NCI-H345 (cell line): ENCODE data around the gene OR51B2.
"Not testable (repeated sequence)": the region's sequence is repeated elsewhere in the genome, so short reads cannot be mapped to it uniquely, and the experiment has no call there.

Experiments
- DNase-seq: peaks from one replicate; lab custom pipeline; 2025; lab: John Stamatoyannopoulos, UW

OR51B2 gene

DNA sequence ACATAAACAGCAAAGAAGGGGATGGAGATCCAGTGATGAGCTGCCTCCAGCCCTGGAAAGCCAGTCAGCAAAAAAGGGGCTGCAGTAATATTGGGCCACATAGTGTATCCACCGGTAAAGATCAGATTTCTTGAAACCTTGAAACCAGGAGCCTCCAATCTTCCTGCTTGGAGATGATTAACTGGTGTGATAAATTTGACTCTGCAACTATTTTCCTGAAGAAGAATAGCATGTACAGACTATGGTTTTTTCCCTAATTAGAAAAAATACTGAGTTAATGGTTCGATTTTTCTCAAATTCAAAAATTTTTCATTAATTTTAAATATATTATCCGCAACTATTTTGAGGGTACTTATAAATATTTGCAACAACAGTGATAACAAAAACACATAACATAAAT, at the start of gene OR51B2:
Gene OR51B2 (minus strand): TSS at position 101 of the 400 bp plus-strand sequence. CDS start 0 bp downstream, at position 101.
- no peak for DNase-seq

GRCh38 chr11:5369789-5370188, 45.7 kb upstream of the OR51B2 start:
- DNase-seq = peak; percentile 7

GRCh38 chr11:5368502-5369043, 44.5 kb upstream of the OR51B2 start:
- DNase-seq = no peak

DNA sequence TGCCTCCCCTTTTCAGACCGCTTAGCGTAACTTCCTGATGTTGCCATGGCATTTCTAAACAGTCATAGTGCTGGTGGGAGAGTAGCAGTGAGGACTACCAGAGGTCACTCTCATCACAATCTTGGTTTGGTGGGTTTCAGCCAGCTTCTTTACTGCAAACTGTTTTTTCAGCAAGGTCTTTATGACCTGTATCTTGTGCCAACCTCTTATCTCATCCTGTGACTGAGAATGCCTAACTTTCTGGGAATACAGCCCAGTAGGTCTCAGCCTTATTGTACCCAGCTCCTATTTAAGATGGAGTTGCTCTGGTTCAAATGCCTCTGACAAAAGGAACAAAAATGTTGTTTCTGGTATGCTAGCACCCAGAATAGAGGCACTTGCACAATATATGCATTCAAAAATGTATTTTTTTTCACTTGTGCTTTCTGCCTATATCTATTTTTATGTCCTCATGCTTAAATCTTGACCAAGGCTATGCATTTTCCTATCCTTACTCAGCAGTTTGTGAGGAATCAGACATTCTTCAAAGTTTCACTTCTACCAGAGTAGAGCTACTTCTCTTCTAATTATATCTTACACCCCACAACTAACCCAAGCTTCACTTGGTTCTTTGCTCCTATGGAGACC, 43.5 kb upstream of the OR51B2 start:
- DNase-seq = no peak

- DNase-seq = no peak
Observed at GRCh38 chr11:5366856-5367255, 42.8 kb upstream of the OR51B2 start.

GRCh38 chr11:5366365-5366764, 42.3 kb upstream of the OR51B2 start:
- not testable (repeated sequence) for DNase-seq

DNA sequence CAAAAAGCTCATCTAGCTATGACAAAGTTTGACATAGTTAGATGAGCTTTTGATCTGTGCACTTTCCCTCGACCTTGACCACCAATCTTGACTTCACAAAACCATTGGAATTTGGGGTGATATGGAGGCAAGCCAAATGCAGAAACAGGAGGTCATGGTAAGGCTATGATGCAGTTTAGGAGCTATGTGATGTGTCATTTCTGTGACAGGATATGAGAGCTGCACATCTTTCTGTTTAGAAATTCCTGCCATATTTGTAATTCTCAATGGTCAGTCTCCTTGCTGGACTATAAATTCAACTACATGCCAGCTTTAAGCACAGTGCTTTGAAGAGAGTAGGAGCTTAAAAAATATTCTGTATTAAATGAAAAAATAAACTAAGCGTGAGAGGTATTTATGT, 40.1 kb upstream of the OR51B2 start:
- DNase-seq = no peak

DNA sequence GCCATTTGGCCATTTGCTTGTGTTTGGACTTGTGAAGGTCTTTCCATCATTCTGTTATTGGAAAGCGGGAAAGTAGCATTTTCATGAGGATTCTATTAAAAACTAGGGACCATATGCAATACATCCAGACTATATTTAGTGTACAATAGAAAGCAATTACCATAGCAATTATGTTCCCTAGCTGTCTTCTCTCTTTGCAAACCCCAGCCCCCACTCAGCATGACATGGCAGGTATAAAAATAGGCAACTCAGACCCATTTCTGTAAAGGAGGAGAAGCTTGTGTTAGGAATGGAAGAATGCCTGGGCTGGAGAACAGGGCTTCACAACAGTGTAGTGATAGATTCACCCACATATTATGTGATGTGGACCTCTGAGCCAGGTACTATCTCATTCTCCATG, 39.6 kb upstream of the OR51B2 start:
- no peak for DNase-seq

- no peak for DNase-seq
Observed at GRCh38 chr11:5362017-5362625, 38.0 kb upstream of the OR51B2 start.

DNA sequence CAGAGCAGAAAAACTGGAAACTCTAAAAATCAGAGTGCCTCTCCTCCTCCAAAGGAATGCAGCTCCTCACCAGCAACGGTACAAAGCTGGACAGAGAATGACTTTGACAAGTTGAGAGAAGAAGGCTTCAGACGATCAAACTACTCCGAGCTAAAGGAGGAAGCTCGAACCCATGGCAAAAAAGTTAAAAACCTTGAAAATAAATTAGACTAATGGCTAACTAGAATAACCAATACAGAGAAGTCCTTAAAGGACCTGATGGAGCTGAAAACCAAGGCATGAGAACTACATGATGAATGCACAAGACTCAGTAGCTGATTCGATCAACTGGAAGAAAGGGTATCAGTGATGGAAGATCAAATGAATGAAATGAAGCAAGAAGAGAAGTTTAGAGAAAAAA, 31.9 kb upstream of the OR51B2 start:
- not testable (repeated sequence) for DNase-seq

GRCh38 chr11:5351208-5351607, 27.1 kb upstream of the OR51B2 start, which contains the start of gene OR51B6:
Gene OR51B6, plus strand, starts transcription at chr11:5351508. Its CDS starts 0 bp downstream, at chr11:5351508.
- no peak for DNase-seq

DNA sequence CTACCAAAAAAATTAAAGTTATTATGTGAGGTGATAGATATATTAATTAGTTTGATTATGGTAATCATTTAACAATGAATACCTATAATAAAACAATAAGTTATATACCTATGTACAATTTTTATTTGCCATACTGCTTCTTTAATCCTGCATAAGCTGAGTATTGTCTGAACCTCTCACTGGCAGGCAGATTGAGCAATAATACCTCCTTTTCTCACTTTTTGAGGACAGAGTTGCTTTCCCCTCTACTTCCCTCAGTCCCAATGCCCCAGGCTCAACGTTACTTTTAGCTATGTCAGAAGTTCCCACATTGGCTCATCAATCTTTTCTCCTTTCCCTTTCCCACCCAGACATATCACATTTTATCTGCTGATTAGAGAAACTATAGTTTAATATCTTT, 25.5 kb upstream of the OR51B2 start:
- DNase-seq = no peak

DNA sequence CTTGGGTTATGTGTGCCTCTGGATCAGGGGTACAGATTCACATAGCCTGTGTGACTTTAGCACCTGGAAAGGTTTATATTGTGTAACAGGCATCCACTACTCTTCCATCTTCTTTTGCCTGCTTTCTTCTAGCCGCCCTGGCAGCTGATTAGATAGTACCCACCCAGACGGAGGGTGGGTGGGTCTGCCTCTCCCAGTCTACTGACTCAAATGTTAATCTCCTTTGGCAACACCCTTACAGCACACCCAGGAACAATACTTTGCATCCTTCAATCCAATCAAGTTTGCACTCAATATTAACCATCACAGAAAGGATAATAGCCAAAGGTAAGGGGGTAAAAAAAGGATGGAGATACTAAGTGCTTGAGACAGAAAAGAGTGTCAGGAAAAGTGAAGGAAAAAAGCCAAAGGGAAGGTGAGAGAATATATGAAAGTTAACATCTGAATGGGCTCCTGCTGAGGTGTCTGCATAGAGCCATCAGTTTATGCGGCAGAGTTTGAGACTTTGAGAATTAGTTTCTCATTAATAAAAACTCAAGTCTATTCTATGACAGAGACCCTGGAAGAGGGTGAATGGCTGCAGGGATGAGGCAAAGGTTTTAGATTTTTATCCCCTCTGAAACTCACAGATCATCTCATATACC, 24.6 kb upstream of the OR51B2 start:
- no peak for DNase-seq

DNA sequence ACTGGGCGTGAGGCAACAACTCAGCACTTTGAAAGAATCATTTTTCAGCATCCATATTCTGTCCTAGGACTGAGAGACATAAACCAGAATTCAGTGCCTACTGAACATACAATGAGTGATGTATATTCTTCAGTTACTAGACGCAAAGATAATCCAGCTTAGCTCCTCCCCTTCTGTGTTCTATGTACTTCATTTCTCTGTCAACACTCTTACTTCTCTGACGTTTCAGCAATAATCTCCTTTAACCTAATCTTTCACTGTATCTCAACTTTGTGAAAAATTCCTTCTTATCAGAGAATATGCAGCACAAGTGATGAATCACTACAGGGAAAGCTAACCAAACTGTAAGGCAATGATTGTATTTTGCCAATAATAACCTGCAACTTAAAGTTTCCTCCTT, 21.7 kb upstream of the OR51B2 start:
- no peak for DNase-seq

DNA sequence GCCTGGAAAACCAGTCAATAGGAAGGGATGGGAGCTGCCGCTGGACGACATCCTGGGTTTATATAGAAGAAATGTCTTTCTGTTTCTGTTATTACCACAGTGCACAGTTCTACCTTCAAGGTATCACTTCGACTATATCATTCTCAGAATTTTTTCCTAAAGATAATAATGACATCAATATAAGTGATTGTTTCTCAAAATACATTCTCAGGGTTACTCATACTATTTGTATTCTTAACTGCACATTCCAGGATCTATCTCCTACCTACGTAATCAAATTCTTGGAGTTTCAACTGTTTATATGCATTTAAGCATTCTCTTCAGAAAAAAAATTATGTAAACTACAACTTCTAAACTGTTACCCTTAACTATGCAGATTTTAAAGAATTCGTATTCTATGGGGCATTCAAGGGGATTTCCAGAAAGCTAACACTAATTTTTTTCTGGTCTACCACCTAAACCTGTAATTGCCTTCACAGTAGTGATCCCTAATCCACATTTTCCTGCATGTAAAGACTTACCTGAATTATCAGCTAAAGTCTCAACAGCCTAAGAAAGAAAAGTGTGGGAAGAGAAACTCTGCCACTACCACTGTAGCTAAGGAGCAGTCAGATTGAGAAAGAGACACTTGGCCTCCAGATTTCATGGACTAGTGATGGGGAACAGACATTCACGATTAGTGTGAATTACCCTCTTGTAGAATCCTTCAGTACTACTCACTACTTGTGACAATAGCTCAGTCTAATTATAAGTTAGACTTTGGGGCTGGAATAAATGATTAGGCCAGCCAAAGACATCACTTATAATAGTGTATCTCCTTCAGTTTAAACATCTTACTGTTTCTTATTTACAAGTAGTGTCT, 19.6 kb upstream of the OR51B2 start, which contains the start of gene OR51B5:
Gene OR51B5 (minus strand): TSS at position 51 of the 862 bp plus-strand sequence. CDS start 0 bp downstream, at position 51.
- DNase-seq = no peak

GRCh38 chr11:5339771-5340322, 15.8 kb upstream of the OR51B2 start:
- DNase-seq = no peak

DNA sequence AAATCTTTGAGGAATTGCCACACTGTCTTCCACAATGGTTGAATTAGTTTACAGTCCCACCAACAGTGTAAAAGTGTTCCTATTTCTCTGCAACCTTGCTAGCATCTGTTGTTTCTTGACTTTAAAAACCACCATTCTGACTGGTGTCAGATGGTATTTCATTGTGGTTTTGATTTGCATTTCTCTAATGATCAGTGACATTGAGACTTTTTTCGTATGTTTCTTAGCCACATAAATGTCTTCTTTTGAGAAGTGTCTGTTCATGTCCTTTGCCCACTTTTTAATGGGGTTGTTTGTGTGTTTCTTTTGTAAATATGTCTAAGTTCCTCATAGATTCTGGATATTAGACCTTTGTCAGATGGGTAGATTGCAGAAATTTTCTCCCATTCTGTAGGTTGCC, 13.2 kb upstream of the OR51B2 start:
- DNase-seq = not testable (repeated sequence)

- DNase-seq = no peak
Observed at GRCh38 chr11:5336331-5336730, 12.2 kb upstream of the OR51B2 start.

DNA sequence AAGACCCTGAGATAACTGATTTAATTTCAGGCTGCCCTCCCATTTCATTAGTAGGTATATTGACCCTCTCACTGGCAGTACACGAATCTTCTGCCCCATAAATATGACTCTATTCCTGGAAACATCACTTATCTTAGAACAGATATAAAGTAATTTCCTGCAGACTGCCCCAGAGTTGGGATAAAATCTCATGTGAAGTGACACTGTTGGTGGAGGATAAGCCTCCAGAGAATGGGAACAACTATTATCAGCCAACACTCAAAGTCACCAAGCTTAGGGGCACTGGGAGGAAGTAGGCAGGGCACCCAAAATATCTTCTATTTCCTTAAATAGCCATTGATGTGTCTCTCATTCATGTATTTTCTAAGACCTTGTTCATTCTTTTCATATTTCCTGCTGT, 11.1 kb upstream of the OR51B2 start:
- DNase-seq = no peak

DNA sequence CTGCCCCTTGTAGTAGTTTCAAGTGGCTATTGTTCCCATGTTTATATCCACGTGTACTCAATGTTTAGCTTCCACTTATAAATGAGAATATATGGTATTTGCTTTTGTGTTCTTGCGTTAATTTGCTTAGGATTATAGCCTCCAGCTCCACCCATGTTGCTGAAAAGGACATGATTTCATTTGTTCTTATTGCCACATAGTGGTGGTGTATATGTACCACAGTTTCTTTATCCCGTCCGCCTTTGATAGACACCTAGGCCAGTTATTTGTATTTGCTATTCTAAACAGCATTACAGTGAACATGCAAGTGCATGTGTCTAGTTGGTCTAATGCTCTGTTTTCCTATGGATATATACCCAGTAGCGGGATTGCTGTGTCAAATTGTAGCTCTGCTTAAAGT, 6.8 kb downstream of the OR51B2 start:
- peak; percentile 10 for DNase-seq

DNA sequence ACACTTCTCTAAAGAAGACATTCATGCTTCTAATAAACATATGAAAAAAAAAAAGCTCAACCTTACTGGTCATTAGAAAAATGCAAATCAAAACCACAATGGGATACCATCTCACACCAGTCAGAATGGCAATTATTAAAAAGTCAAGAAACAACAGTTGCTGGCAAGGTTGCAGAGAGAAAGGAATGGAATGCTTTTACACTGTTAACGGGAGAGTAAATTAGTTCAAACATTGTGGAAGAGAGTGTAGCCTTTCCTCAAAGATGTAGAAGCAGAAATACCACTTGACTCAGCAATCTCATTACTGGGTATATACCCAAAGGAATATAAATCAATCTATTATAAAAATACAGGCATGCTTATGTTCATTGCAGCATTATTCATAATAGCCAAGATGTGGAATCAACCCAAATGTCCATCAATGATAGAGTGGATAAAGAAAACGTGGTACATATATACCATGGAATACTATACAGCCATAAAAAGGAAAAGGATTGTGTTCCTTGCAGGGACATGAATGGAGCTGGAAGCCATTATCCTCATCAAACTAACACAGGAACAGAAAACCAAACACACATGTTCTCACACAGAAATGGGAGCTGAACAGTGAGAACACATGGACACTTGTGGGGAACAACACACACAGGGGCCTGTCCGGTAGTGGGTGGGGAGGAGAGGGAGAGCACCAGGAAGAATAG, 10.6 kb downstream of the OR51B2 start:
- not testable (repeated sequence) for DNase-seq
